Subcutaneous adipose tissue (tissue), 4 donors: ENCODE data around the gene FBXO8. TPM values are rescaled to one million over a fixed set of nuclear protein-coding genes. Genes with fewer than 3 reads are reported as not detected.

ENCODE experiments used
- total RNA-seq, 4 donors: library from RNA; depleted of rRNA; stranded (reverse); fragments of >200 nt; gene quantifications; one replicate each; pipeline ENCODE4 v1.1.0, GENCODE V29; 2016
- TF ChIP-seq, protein P1 (sequence below): fragments of 450-650 bp; IDR thresholded peaks from one replicate; pipeline ENCODE4 v1.5.1; 2016; ENCODE audit warnings: low read depth, mild to moderate bottlenecking, control low read depth, antibody characterized with exemption, moderate library complexity

The FBXO8 gene
- total RNA-seq, 4 donors from 2014 or later: 31.4 to 47.6 (median 40.1) TPM

DNA sequence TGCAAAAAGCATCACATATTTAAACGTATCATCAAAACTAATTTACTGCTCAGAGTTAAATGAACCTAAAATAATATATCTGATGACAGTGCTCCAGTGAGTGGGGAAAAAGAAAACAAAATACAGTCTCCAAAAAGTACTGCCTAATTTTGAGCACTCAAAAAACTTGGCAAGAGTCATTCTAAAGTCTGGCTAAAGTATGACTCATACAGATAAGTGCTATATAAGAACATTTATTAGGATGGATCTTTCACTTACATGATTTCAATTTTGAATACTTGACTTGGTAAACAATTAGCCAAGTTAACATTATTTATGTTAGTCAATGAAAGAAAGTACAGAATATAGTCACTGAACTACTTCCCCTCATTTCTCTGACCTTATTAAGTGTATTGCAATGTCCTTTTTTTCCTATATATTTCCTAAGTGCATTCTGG is 27.2 kb downstream of the FBXO8 start:
- TF ChIP-seq, protein P1, sequence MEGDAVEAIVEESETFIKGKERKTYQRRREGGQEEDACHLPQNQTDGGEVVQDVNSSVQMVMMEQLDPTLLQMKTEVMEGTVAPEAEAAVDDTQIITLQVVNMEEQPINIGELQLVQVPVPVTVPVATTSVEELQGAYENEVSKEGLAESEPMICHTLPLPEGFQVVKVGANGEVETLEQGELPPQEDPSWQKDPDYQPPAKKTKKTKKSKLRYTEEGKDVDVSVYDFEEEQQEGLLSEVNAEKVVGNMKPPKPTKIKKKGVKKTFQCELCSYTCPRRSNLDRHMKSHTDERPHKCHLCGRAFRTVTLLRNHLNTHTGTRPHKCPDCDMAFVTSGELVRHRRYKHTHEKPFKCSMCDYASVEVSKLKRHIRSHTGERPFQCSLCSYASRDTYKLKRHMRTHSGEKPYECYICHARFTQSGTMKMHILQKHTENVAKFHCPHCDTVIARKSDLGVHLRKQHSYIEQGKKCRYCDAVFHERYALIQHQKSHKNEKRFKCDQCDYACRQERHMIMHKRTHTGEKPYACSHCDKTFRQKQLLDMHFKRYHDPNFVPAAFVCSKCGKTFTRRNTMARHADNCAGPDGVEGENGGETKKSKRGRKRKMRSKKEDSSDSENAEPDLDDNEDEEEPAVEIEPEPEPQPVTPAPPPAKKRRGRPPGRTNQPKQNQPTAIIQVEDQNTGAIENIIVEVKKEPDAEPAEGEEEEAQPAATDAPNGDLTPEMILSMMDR: no peak

DNA sequence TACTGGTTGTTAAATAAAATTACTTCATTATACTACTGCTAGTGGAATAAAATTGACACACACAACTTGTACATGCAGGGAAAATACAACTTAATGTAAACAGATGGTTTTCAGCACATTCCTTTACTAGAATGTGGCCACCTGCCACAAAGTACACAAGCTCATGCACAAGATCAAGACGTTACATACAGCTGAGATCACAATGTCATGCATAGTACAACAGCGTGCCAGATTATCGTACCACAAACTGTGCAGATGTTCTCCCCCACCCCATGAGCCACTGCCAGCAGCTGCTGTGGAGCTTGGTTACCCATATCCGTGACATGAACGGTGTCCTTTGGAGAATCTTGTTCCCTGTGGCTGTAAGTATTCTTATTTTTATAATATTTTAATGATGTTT is 27.7 kb downstream of the FBXO8 start:
- TF ChIP-seq, protein P1: no peak

DNA sequence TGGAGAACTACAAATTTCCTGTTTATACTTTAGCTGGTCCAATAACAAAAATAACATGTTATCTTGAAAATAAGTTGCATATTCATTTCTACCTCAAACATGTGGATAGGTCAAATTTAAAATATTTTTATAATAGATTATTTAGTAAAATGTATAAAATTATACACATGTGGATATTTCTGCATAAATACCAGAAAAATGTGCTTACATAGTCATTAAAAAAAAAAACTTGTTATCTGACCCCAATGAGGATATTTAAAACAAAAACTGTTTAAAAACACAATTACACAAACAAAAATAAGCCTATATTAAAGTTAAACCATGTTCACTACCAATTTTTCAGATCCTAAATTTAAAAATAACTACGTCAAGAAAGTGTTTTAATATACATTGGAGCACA is 28.1 kb downstream of the FBXO8 start:
- TF ChIP-seq, protein P1: no peak

DNA sequence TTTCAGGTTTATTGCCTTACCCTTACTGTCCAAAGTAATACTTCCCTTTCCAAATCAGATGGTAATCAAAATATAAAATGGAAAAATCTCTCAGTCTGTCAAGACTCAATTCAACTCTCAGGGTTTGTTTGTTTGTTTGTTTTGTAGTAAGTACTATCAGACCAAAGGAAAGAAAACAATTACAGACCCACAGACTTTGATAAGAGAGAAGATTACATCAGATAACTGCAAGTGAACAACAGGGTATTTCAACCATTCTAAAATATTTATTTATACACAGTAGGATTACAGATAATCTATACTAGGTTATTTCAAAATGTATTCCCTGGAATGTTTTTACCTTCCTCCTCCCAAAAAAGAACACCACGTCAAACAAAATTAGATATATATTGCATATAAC is 28.9 kb downstream of the FBXO8 start:
- TF ChIP-seq, protein P1: no peak

DNA sequence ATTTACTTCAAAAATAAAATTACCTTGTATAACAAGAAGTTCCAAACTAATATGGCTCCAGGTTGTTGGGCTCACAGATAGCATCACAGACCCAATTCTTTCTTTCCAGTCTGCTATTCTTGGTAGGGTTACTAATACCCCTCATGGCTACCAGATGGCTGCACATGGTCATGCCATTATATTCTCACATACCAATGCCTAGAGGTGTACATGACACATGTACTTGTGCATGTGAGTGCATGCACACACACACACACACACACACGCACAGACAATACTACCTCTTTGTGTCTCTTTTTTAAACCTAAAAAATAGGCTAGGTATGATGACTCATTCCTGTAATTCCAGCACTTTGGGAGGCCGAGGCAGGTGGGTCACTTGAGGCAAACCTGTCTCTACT is 31.1 kb downstream of the FBXO8 start:
- TF ChIP-seq, protein P1: no peak

DNA sequence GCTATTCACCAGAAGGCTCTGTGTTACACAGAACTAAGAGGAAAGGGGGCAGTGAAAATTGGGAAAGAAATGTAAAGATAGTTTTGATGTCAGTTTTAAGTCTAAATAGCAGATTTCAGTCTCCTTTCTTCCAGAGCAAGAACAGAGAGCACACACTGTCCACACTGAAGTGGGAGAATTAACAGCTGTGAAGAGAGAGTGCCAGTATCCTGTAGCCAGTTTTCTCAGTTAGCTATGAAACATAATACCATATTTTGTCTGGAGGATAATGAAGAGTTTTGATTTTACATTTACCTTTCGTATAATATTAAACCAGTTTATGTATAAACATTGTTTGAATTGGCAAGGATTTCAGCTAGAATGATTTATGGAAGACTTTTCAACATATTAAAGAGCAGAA is 35.1 kb downstream of the FBXO8 start:
- TF ChIP-seq, protein P1: no peak

DNA sequence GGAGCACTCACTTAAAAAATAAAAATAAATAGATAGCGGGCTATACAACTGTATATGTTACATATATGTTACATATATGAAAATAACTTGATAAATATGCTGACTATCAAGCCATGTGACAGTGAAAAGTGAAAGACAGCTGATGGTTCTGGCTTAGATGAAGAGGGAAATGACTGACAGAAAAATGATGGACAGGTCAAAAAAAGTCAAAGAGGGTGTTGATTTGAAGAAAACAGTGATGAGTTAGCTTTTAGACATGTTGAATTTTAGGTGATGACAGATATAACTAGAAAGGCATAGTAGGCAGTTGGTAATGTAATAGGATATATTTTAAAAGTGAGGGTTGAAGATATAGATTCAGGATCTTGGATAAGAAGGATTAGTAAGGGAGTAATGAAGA is 37.8 kb downstream of the FBXO8 start:
- TF ChIP-seq, protein P1: no peak

DNA sequence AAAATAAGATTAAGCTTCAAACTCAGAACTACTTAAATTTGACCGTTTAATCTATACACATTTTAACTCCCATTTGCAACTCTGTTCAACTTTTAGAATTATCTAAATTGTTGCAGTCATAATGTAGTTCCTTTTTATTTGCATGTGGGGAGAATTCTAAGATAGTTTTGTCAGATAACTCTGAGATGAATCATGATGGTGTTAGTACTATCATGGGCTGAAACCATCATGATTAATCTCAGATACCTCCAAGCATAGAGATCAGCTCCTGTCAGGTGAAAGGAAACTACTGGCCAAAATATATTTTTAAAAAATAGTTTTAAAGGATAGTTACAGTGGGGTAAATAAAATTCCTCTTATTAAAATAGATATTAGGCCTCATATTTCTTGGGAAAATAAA is 39.0 kb downstream of the FBXO8 start:
- TF ChIP-seq, protein P1: no peak
